GM19467 (cell line): ENCODE results near the gene PHRF1.
"Not testable (repeated sequence)": the region's sequence is repeated elsewhere in the genome, so short reads cannot be mapped to it uniquely, and the experiment has no call there.

ENCODE experiments used
- ATAC-seq: cut with Tn5 transposase; IDR thresholded peaks from one replicate; pipeline ENCODE4 v1.9.1; 2021; ENCODE audit warnings: mild to moderate bottlenecking, moderate library complexity; ENCODE audit not compliant: unreplicated experiment

The PHRF1 gene

DNA sequence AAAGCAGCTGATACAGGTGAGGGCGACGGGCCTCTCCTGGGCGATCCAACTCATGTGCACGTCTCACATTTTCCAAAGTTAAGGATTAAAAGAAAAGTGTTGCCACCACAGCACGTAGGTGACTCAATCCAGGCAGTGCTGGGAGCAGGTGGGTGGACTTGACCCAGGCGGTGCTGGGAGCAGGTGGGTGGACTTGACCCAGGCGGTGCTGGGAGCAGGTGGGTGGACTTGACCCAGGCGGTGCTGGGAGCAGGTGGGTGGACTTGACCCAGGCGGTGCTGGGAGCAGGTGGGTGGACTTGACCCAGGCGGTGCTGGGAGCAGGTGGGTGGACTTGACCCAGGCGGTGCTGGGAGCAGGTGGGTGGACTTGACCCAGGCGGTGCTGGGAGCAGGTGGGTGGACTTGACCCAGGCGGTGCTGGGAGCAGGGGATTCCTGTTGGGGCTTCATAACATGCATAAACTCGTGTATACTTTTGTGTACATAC is 71.4 kb downstream of the PHRF1 start:
- ATAC-seq, result not testable (repeated sequence)

DNA sequence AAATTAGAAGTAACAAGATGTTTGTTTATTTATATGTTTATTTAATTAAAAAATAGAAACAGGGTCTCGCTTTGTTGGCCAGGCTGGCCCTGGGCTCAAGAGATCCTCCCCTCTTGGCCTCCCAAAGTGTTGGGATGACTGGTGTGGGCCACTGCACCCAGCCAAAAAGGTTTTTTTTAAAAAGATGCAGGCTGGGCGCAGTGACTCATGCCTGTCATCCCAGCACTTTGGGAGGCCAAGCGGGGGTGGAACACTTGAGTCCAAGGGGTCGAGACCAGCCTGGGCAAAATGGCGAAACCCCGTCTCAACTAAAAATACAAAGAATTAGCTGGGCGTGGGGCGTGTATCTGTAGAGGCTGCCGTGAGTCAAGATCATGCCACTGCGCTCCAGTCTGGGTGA is 74.2 kb downstream of the PHRF1 start:
- no peak for ATAC-seq

DNA sequence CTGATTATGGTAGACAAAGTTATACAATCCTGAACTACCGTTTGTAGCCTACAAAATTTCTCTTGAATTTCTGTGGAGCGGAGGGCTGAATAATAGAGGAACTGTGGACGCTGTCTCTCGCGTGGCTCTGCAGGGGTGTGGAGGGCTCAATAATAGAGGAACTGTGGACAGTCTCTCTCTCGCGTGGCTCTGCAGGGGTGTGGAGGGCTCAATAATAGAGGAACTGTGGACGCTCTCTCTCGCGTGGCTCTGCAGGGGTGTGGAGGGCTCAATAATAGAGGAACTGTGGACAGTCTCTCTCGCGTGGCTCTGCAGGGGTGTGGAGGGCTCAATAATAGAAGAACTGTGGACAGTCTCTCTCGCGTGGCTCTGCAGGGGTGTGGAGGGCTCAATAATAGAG is 76.9 kb downstream of the PHRF1 start:
- ATAC-seq, result not testable (repeated sequence)

DNA sequence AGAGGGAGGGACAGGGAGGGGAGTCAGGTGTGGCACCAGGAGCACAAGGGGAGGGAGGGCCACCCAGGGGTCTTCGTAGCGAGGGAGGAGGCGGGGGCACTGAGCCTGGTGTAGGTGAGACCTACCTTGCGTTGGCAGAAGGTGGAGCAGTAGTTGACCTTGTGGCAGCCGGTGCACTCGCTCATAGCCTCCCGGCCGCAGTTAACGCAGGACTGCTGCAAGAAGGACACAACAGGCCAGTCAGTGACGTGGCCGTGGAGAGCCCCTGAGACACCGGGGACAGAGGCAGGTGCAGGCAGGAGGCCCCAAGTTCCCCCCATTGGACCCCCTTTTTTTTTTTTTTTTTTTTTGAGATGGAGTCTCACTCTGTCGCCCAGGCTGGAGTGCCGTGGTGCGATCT is 77.6 kb downstream of the PHRF1 start:
- no peak for ATAC-seq

DNA sequence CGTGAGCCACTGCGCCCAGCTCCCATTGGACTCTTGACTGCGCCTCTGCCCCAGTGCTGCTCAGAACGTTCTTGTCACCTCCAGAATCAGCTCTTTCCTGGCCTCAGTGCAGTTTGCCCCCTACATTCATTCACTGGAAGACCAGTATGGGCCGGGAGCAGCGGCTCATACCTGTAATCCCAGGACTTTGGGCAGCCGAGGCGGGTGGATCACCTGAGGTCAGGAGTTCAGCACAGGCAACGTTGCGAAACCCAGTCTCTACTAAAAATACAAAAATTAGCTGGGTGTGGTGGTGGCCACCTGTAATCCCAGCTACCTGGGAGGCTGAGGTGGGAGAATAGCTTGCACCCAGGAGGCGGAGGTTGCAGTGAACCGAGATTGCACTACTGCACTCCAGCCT is 78.2 kb downstream of the PHRF1 start:
- ATAC-seq, result not testable (repeated sequence)

DNA sequence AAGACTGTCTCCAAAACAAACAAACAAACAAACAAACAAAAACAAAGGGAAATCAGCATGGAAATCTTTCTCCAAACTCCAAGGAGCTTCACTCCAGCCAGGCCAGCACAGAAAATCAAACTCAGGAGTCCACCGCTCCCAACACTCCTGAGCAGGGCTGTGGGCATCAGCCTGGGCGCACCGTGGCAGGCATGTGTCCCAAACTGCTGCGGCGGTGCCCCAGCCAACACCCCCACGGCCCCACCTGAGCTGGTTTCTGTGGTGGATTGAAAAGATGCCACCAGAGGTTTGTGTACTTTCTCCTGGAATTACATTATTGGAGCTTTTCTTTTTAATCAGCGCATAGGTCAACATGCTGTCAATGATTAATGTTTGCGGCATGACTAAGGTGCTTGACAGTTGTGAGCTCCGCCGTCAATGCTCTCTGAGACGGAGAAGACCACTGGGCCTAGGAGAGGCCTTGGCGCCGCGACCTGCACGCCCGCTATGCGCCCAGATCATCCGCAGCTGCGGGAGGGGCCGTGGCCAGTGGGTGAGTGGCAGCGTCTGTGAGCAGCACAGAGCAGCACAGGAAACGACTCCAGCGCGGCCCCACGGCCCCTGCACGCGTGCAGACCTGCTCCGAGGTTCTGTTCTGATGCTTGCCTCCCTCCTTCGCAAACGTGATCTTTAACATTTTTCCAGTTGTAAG is 78.9 kb downstream of the PHRF1 start:
- ATAC-seq, result no peak

DNA sequence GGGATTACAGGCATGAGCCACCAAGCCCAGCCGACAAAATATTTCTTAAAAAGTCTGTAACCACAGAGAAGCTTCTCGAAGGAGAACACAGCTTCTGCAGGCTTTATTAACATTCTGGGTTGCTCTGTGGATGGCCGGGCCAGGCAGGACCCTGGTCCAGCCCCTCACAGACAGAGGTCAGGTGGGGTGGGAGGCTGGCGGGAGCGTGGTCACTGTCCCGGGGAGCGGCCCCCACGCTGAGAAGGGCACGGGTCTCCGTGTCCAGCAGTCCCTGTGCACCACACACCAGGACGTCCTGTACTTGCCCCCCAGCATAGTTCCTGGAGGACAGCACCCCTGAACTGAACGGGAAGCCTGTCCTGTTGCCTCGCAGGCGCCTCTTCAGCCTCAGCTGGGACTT is 80.2 kb downstream of the PHRF1 start:
- ATAC-seq, result no peak

DNA sequence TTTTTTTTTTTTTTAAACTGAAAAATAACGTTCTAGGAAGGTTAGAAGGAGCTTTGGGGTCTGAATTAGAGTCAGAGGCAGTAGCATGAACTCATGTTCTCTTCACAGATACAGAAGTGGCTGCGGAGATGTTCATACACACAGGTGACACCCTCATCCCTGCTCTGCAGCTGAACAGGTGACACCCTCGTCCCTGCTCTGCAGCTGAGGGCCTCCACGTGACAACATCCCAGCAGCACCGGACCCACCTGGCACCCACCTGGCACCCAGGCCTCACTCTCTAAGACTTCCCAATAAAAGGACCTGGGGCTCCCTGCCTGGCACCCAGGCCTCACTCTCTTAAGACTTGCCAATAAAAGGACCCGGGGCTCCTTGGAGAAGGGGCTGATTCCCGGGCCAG is 80.6 kb downstream of the PHRF1 start:
- ATAC-seq, result no peak

DNA sequence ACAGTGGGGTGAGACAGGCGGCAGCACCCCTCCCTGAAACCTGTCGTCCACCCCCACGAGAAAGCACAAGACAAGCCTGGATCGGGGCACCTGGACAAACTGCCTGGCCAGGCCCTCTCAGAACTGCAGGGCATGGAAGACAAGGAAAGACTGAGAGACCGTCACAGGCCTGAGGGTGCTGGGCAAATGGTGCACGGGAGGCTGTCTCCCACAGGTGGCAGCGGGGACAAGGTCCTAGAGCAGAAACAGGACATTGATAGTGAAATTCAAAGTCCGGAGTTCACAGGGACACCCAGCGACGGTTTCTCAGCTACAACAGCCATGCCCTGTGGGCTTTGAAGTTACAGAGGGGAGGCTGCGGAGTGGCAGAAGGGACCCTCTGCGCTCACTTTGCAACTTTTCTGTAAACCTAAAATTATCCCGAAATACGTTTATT is 81.4 kb downstream of the PHRF1 start:
- no peak for ATAC-seq

DNA sequence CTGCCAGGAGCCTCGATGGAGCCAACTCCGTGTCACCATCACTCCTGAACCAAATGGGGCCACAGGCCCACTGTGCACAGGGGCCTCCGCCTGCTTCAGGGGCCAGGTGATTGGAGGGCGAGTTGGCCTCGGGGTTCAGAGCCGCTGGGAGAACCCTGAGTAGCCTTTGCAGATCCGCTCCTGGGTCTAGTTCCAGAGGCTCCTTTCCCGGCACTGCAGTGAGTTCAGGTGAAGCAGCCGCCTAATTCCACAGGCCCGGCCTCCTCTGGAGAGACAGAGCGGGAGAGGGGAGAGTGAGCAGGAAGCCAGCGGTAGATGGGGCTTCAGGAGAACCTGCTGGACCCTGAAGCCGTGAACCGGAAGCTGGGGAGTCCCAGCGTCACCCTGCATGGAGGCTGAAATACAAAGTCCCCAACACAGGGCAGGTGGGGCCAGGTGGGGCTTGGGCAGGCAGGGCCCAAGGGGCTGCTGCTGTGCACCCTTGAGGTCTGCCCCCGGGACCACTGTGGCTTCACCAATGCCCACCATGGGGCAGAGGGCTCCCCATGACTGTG is 83.3 kb downstream of the PHRF1 start:
- no peak for ATAC-seq

DNA sequence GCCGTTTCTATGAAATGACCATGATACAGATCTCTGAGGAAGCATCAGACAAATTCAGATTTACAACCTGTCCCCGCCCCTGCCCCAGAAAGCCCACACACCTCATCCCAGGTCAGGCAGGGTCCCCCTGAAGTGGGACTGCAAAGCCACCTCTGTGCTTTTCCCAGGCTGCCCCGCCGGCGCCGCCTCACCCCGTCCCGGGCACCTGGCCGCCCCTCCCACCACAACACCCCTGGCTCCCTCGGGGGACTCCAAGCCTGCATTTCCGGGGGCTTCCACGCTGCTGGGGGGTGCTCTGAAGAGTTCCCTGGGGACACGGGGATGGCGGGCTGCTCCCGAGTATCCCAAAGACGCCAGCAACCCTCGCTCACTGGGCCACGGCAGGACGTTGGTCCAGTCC is 84.0 kb downstream of the PHRF1 start:
- ATAC-seq, result no peak

DNA sequence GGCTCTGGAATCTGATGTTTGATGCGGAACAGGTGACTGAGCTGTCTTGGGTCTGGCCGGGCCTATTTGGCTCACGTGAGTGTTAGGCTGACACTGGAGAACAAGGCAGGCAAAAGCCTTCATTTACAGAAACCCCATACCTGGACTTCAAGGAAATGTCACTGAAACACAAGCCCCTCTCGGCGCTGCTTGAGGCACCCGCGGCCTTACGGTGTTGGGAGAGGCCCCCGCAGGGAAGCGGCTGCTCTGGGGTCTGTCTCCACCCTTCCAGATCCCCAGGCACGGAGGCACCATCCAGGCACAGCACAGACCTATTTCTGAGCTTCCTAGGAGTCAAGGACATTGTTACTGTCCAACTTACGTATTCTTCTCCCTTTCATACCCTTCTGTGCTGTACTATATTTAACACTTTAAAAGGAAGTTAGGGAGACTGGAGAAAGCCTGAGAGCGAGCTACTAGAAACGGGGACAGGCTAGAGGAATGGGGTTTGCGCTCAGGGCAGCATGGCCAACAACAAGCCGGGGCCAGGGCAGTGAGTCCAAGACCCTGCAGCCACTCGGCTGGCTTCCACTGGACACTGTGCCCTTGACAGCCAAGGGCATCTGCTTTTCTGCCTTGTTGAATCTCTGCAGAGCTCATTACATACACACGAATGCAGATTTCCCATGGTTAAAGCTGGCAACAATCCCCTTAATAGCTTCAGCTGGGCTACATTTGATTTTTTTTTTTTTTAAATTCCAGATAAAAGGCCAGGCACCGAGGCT is 84.6 kb downstream of the PHRF1 start:
- ATAC-seq, result no peak
